ENCODE data around the gene RPL23.

Gene RPL23

GRCh38 chr17:38850374-38850773 lies 3.1 kb downstream of the RPL23 start:
- ChIA-PET CTCF (interaction anchor here (0.9 kb wide), 1 partner anchor 17 kb away, joined by 6 read pairs; no protein-coding TSS in a partner anchor), POLR2A (interaction anchor here (3.0 kb wide), 1 partner anchor 20 kb away, joined by 16 read pairs; the partner anchor contains the start of gene LASP1)
- no peak for DNase-seq (ENCODE audit: extremely low spot score)
- no peak for TF ChIP-seq ARNT (IDR thresholded peaks at IDR 0.05)
- no peak for TF ChIP-seq CTBP1 (IDR thresholded peaks at IDR 0.05; ENCODE audit: borderline replicate concordance)
- TF ChIP-seq NFRKB (IDR thresholded peaks at IDR 0.05) = no peak
- no peak for TF ChIP-seq FOXM1 (IDR thresholded peaks at IDR 0.05; ENCODE audit: borderline replicate concordance)
- TF ChIP-seq FOXA1 (IDR thresholded peaks at IDR 0.05) = no peak
- no peak for TF ChIP-seq L3MBTL2 (conservative IDR thresholded peaks at IDR 0.05)
- no peak for TF ChIP-seq ELF4 (IDR thresholded peaks at IDR 0.05)
- no peak for TF ChIP-seq HDGF (IDR thresholded peaks at IDR 0.05; ENCODE audit: borderline replicate concordance)
- no peak for TF ChIP-seq FOXK2 (IDR thresholded peaks at IDR 0.05)
- no peak for TF ChIP-seq SP1 (IDR thresholded peaks at IDR 0.05)
- no peak for TF ChIP-seq BHLHE40 (IDR thresholded peaks at IDR 0.05; ENCODE audit: borderline replicate concordance)

DNA sequence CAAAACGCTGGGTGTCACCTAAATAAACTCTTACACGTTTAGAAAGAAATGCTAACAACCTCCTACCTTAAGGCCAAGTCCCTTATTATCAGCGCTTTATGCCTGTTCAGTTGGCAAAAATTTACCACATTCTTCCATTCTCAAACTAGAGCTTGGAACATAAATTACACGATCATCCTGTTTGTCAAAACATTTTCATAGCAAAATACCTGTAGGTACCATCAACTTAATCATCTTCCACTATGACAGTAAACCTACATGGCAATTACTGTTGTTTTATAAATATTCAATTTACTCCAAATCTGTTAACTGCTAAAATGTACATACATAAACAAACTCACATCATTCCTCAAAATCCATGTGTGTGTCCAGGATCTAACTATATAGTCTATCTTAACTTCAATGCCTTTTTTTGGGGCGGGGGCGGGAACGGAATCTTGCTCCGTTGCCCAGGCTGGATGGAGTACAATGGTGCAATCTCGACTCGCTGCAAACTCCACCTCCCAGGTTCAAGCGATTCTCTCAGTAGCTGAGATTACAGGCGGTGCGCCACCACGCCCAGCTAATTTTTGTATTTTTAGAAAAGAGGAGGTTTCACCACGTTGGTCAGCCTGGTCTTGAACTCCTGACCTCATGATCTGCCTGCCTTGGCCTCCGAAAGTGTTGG lies 4.4 kb downstream of the RPL23 start:
- POLR2A ChIA-PET = interaction anchor here (1.0 to 3.0 kb wide), 6 partner anchors 12 to 138 kb away, joined by 3 to 16 read pairs (median 4); partner anchors contain the start of gene LASP1
- DNase-seq (ENCODE audit: extremely low spot score) = no peak
- no peak for TF ChIP-seq NFRKB (IDR thresholded peaks at IDR 0.05)
- no peak for TF ChIP-seq L3MBTL2 (conservative IDR thresholded peaks at IDR 0.05)
- TF ChIP-seq ARNT (IDR thresholded peaks at IDR 0.05) = no peak
- no peak for TF ChIP-seq FOXA1 (IDR thresholded peaks at IDR 0.05)
- TF ChIP-seq ZNF384 (IDR thresholded peaks at IDR 0.05) = no peak
- TF ChIP-seq CTBP1 (IDR thresholded peaks at IDR 0.05; ENCODE audit: borderline replicate concordance) = no peak
- no peak for TF ChIP-seq FOXM1 (IDR thresholded peaks at IDR 0.05; ENCODE audit: borderline replicate concordance)
- no peak for TF ChIP-seq FOXK2 (IDR thresholded peaks at IDR 0.05)
- no peak for TF ChIP-seq BHLHE40 (IDR thresholded peaks at IDR 0.05; ENCODE audit: borderline replicate concordance)
- TF ChIP-seq SUZ12 (IDR thresholded peaks at IDR 0.05) = no peak
- TF ChIP-seq LEF1 (IDR thresholded peaks at IDR 0.05; ENCODE audit: borderline replicate concordance) = no peak
- TF ChIP-seq ELF4 (IDR thresholded peaks at IDR 0.05) = no peak
- TF ChIP-seq PKNOX1 (IDR thresholded peaks at IDR 0.05) = no peak
- no peak for TF ChIP-seq HDGF (IDR thresholded peaks at IDR 0.05; ENCODE audit: borderline replicate concordance)
- no peak for TF ChIP-seq SP1 (IDR thresholded peaks at IDR 0.05)
- TF ChIP-seq TARDBP (IDR thresholded peaks at IDR 0.05) = no peak
- CTCF ChIA-PET = no interaction called here

- ChIA-PET POLR2A (interaction anchor here (1.0 to 3.0 kb wide), 6 partner anchors 13 to 138 kb away, joined by 3 to 16 read pairs (median 4); partner anchors contain the start of gene LASP1), CTCF (no interaction called here)
- DNase-seq (ENCODE audit: extremely low spot score) = no peak
- TF ChIP-seq ELF4 (IDR thresholded peaks at IDR 0.05) (no peak), PKNOX1 (IDR thresholded peaks at IDR 0.05) (no peak), TARDBP (IDR thresholded peaks at IDR 0.05) (no peak), FOXM1 (IDR thresholded peaks at IDR 0.05; ENCODE audit: borderline replicate concordance) (no peak), ZNF384 (IDR thresholded peaks at IDR 0.05) (no peak), ARNT (IDR thresholded peaks at IDR 0.05) (no peak), SP1 (IDR thresholded peaks at IDR 0.05) (no peak), HDGF (IDR thresholded peaks at IDR 0.05; ENCODE audit: borderline replicate concordance) (no peak), L3MBTL2 (conservative IDR thresholded peaks at IDR 0.05) (no peak), SUZ12 (IDR thresholded peaks at IDR 0.05) (no peak), FOXK2 (IDR thresholded peaks at IDR 0.05) (no peak), CTBP1 (IDR thresholded peaks at IDR 0.05; ENCODE audit: borderline replicate concordance) (no peak), BHLHE40 (IDR thresholded peaks at IDR 0.05; ENCODE audit: borderline replicate concordance) (no peak), FOXA1 (IDR thresholded peaks at IDR 0.05) (no peak), NFRKB (IDR thresholded peaks at IDR 0.05) (no peak), LEF1 (IDR thresholded peaks at IDR 0.05; ENCODE audit: borderline replicate concordance) (no peak)
Measured at GRCh38 chr17:38848557-38848891, 5.0 kb downstream of the RPL23 start.

DNA sequence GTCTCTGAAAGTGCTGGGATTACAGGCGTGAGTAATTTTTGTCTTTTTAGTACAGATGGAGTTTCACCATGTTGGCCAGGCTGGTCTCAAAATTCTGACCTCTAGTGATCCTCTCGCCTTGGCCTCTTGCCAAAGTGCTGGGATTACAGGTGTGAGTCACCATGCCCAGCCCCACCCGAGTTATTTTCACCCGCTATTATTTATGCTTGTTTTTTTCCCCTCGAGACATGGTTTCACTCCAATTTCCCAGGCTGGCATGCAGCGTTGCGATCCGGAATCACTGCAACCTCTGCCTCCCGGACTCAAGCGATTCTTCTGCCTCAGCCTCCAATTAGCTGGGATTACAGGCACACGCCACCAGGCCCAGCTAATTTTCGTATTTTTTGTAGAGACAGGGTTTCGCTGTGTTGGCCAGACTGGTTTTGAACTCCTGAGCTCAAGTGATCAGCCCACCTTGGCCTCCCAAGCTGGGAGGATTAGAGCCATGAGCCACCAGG lies 9.2 kb downstream of the RPL23 start:
- no peak for DNase-seq (ENCODE audit: extremely low spot score)
- POLR2A ChIA-PET = interaction anchor here (1.0 to 9.2 kb wide), 5 partner anchors 9 to 92 kb away, joined by 4 to 73 read pairs (median 13); partner anchors contain the start of genes CWC25, LASP1, PSMB3 and RPL23
- TF ChIP-seq LEF1 (IDR thresholded peaks at IDR 0.05; ENCODE audit: borderline replicate concordance) (no peak), FOXA1 (IDR thresholded peaks at IDR 0.05) (no peak), SUZ12 (IDR thresholded peaks at IDR 0.05) (no peak), FOXM1 (IDR thresholded peaks at IDR 0.05; ENCODE audit: borderline replicate concordance) (no peak), ZNF384 (IDR thresholded peaks at IDR 0.05) (no peak), PKNOX1 (IDR thresholded peaks at IDR 0.05) (no peak), ELF4 (IDR thresholded peaks at IDR 0.05) (no peak), SP1 (IDR thresholded peaks at IDR 0.05) (no peak), BHLHE40 (IDR thresholded peaks at IDR 0.05; ENCODE audit: borderline replicate concordance) (no peak), CTBP1 (IDR thresholded peaks at IDR 0.05; ENCODE audit: borderline replicate concordance) (no peak), NFRKB (IDR thresholded peaks at IDR 0.05) (no peak), FOXK2 (IDR thresholded peaks at IDR 0.05) (no peak), TARDBP (IDR thresholded peaks at IDR 0.05) (no peak), L3MBTL2 (conservative IDR thresholded peaks at IDR 0.05) (no peak), ARNT (IDR thresholded peaks at IDR 0.05) (no peak)
- CTCF ChIA-PET = no interaction called here

GRCh38 chr17:38825762-38826247 lies 27.7 kb downstream of the RPL23 start:
- ChIA-PET CTCF (no interaction called here), POLR2A (interaction anchor here (0.8 to 2.6 kb wide), 12 partner anchors 9 to 374 kb away, joined by 3 to 27 read pairs (median 6); partner anchors contain the start of genes LASP1, PIP4K2B, PSMB3 and RPL19)
- TF ChIP-seq CTBP1 (IDR thresholded peaks at IDR 0.05; ENCODE audit: borderline replicate concordance) (no peak), FOXK2 (IDR thresholded peaks at IDR 0.05) (no peak), LEF1 (IDR thresholded peaks at IDR 0.05; ENCODE audit: borderline replicate concordance) (no peak), TARDBP (IDR thresholded peaks at IDR 0.05) (no peak), L3MBTL2 (conservative IDR thresholded peaks at IDR 0.05) (no peak), BHLHE40 (IDR thresholded peaks at IDR 0.05; ENCODE audit: borderline replicate concordance) (no peak), FOXM1 (IDR thresholded peaks at IDR 0.05; ENCODE audit: borderline replicate concordance) (no peak), ARNT (IDR thresholded peaks at IDR 0.05) (no peak), SP1 (IDR thresholded peaks at IDR 0.05) (no peak), NFRKB (IDR thresholded peaks at IDR 0.05) (no peak), PKNOX1 (IDR thresholded peaks at IDR 0.05) (no peak), ZNF384 (IDR thresholded peaks at IDR 0.05) (no peak)
- no peak for DNase-seq (ENCODE audit: extremely low spot score)

Data from HEK293T (cell line).